ENCODE measurements around the gene LOXL4.

The LOXL4 gene

GRCh38 chr10:98201760-98202159 is 66.2 kb downstream of the LOXL4 start:
- no peak for DNase-seq (ENCODE audit: low read depth in 1 of 2, low spot score in 1 of 2)
- H3K27me3 ChIP-seq (ENCODE audit: insufficient read depth, poor library complexity, severe bottlenecking), result no peaks in the 10 kb centered on the region

More at GRCh38 chr10:98201760-98202159, 66.2 kb downstream of the LOXL4 start:
- Histone ChIP-seq H3K27ac (replicated peaks) (no peak overlapping the region), H3K4me3 (replicated peaks; ENCODE audit: insufficient read depth, low read length) (no peak overlapping the region)
- TF ChIP-seq POLR2AphosphoS5 (IDR thresholded peaks at IDR 0.05; ENCODE audit: low read depth) (no peak), REST (IDR thresholded peaks at IDR 0.05; ENCODE audit: insufficient replicate concordance, low read depth) (no peak), CTCF (IDR thresholded peaks at IDR 0.05; ENCODE audit: insufficient read depth, low read length) (no peak), GABPA (IDR thresholded peaks at IDR 0.05; ENCODE audit: low read depth) (no peak), SPI1 (IDR thresholded peaks at IDR 0.05; ENCODE audit: borderline replicate concordance, low read depth) (no peak)
